Measurements from ENCODE around the gene DDX24. TPM values are rescaled to one million over a fixed set of nuclear protein-coding genes. Genes with fewer than 3 reads are reported as not detected.

The DDX24 gene
- total RNA-seq, 1 experiment from 2014 or later, result 67.7 TPM

DNA sequence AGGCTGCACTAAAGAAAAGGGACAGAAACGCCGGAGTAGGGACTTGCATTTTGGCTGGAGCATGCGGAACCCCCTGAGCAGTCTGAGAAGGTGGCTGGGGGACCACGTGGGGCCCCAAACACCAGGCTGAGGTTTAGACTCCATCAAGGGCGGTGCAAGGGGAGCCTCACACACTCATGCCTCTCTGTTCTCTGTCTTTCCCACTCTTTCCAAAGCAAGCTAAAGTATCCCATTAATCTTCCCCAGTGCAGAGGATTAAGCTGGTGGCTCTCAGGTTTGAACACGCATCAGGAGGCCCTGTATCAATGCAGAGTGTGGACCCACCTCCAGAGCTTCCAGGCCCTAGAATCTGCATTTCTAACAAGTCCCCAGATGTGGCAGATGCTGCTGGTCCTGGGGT is 70.4 kb downstream of the DDX24 start:
- DNase-seq (ENCODE audit: low spot score), result no peak

- DNase-seq (ENCODE audit: low spot score), result no peak
Observed at GRCh38 chr14:94009767-94010166, 71.2 kb downstream of the DDX24 start.

- no peak for DNase-seq (ENCODE audit: low spot score)
Observed at GRCh38 chr14:94008234-94008633, 72.8 kb downstream of the DDX24 start.

DNA sequence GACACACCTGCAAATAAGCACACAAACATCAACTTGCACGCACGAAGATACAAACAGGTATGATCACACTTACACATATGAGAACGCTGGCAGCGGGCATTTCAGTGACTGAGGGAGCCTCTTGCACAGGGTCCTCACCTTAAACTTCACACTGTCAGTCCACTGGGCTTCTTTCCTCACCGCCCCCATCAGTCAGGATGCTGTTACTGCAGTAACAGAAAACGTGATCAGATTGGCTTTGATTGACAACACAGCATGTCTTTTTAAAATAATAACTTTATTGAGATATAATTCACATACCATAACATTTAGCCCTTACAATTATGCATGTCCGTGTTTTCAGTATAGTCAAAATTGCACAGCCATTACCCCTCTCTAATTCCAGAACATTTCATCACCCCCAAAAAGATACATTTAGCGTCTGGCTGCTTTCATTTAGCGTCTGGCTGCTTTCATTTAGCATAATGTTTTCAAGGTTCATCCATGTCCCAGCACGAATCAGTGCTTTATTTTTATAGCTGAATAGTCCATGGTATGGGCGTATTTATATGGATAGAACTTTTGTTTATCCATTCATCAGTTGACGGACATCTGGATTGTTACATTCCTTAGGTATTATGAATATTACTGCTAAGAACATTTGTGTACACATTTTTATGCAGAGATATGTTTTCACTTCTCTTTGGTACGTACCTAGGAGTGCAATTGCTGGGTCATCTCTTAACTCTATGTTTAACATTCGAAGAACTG is 75.5 kb downstream of the DDX24 start:
- DNase-seq (ENCODE audit: low spot score), result no peak

GRCh38 chr14:94004015-94004414 is 77.0 kb downstream of the DDX24 start:
- DNase-seq (ENCODE audit: low spot score), result no peak

GRCh38 chr14:94003397-94003796 is 77.6 kb downstream of the DDX24 start:
- DNase-seq (ENCODE audit: low spot score), result no peak

GRCh38 chr14:94001501-94002396 is 79.3 kb downstream of the DDX24 start:
- DNase-seq (ENCODE audit: low spot score), result peak; percentile 57

- no peak for DNase-seq (ENCODE audit: low spot score)
Observed at GRCh38 chr14:94001016-94001415, 80.0 kb downstream of the DDX24 start.

DNA sequence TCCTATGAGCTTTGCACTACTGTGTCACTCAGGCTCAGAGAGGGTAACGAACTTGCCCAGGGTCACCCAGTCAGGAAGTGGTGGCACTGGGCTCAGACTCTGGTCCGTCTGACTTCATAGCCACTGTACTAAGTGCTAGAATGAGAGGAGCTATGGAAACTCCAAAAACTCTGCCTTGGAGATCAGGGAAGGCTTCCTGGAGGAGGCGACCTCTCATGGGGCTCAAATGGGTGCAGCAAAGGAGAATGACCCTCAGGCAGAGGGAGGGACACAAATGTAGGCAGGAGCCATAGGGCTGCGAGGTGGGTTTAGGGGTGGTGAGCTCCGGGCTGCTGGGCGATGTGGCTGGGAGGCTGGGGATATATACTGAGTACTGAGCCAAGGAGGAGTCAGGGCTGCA is 80.7 kb downstream of the DDX24 start:
- DNase-seq (ENCODE audit: low spot score), result no peak

- no peak for DNase-seq (ENCODE audit: low spot score)
Observed at GRCh38 chr14:93999573-93999972, 81.4 kb downstream of the DDX24 start.

- DNase-seq (ENCODE audit: low spot score), result no peak
Observed at GRCh38 chr14:93998871-93999403, 82.1 kb downstream of the DDX24 start.

Other genes starting within 250 kb of the DDX24 start
- gene FAM181A, start 153.9 kb downstream of the DDX24 start, total RNA-seq (2014; rRNA removed; shearing (Covaris generic)), result not detected in 2 replicates
- 0.05 and 0.16 TPM in 2 replicates for gene ASB2, start 104.6 kb downstream of the DDX24 start, total RNA-seq (2014; rRNA removed; shearing (Covaris generic))
- gene CCDC197, start 83.9 kb downstream of the DDX24 start, total RNA-seq (2014; rRNA removed; shearing (Covaris generic)), result not detected in 2 replicates
- gene OTUB2, start 54.9 kb downstream of the DDX24 start, total RNA-seq (2014; rRNA removed; shearing (Covaris generic)), result 2.3 and 2.4 TPM in 2 replicates
- gene IFI27L1, start 108 bp upstream of the DDX24 start, total RNA-seq (2014; rRNA removed; shearing (Covaris generic)), result 9.6 and 12.7 TPM in 2 replicates
- gene IFI27, start 29.5 kb upstream of the DDX24 start, total RNA-seq (2014; rRNA removed; shearing (Covaris generic)), result 481 and 816 TPM in 2 replicates
- gene IFI27L2, start 48.4 kb upstream of the DDX24 start, total RNA-seq (2014; rRNA removed; shearing (Covaris generic)), result 52.3 and 56.9 TPM in 2 replicates
- 0.03 and 0.94 TPM in 2 replicates for gene PPP4R4, start 93.1 kb upstream of the DDX24 start, total RNA-seq (2014; rRNA removed; shearing (Covaris generic))
- gene SERPINA10, start 212.1 kb upstream of the DDX24 start, total RNA-seq (2014; rRNA removed; shearing (Covaris generic)), result not detected in 2 replicates
- gene SERPINA6, start 242.1 kb upstream of the DDX24 start, total RNA-seq (2014; rRNA removed; shearing (Covaris generic)), result 0.99 and 1.2 TPM in 2 replicates

All from HT-29 (cell line).